HepG2 (cell line): ENCODE results near the gene JUND. TPM values are rescaled to one million over a fixed set of nuclear protein-coding genes. Genes with fewer than 3 reads are reported as not detected.

Experiments
- KDM2A ChIP-seq: sonication (generic); formaldehyde crosslinking; IDR thresholded peaks from 2 replicates; pipeline ENCODE4 v1.4.0; 2020; ENCODE audit warnings: low read depth, missing genetic modification reagents, borderline replicate concordance
- NFIC ChIP-seq: IDR thresholded peaks from 2 replicates; pipeline ENCODE4 v1.6.1; 2012; ENCODE audit warnings: mild to moderate bottlenecking, low read length, inconsistent platforms
- PRDM4 ChIP-seq: sonication (generic); formaldehyde crosslinking; IDR thresholded peaks from 2 replicates; pipeline ENCODE4 v1.9.0; 2021; ENCODE audit warnings: missing genetic modification reagents, borderline replicate concordance
- REL ChIP-seq: sonication (generic); formaldehyde crosslinking; conservative IDR thresholded peaks from 2 replicates; pipeline ENCODE4 v1.8.0; 2022; ENCODE audit warnings: mild to moderate bottlenecking, missing genetic modification reagents, moderate library complexity
- RFX1 ChIP-seq: fragments of 450-650 bp; IDR thresholded peaks from 2 replicates; pipeline ENCODE4 v1.6.1; 2017
- RNF219 ChIP-seq: sonication (generic); formaldehyde crosslinking; IDR thresholded peaks from 2 replicates; pipeline ENCODE4 v1.5.0; 2020; ENCODE audit warnings: mild to moderate bottlenecking, missing genetic modification reagents
- SOX5 ChIP-seq: IDR thresholded peaks from 2 replicates; pipeline ENCODE4 v1.6.1; 2016; ENCODE audit warnings: borderline replicate concordance
- SUZ12 ChIP-seq: fragments of 150-350 bp; IDR thresholded peaks from 2 replicates; pipeline ENCODE4 v1.6.1; 2014; ENCODE audit warnings: low read depth, low read length
- TEAD2 ChIP-seq: sonication (generic); formaldehyde crosslinking; IDR thresholded peaks from 2 replicates; pipeline ENCODE4 v1.9.0; 2021; ENCODE audit warnings: missing genetic modification reagents
- ZBTB7A ChIP-seq: sonication (generic); formaldehyde crosslinking; IDR thresholded peaks from 2 replicates; pipeline ENCODE4 v1.8.0; 2022; ENCODE audit warnings: mild to moderate bottlenecking, missing genetic modification reagents
- ZFP82 ChIP-seq: sonication (generic); formaldehyde crosslinking; IDR thresholded peaks from 2 replicates; pipeline ENCODE4 v1.5.1; 2020; ENCODE audit warnings: mild to moderate bottlenecking, missing genetic modification reagents, borderline replicate concordance
- ZNF275 ChIP-seq: sonication (generic); formaldehyde crosslinking; IDR thresholded peaks from 2 replicates; pipeline ENCODE4 v1.8.0; 2022; ENCODE audit warnings: missing genetic modification reagents, mild to moderate bottlenecking, inconsistent platforms, borderline replicate concordance
- ZNF451 ChIP-seq: sonication (generic); formaldehyde crosslinking; IDR thresholded peaks from 2 replicates; pipeline ENCODE4 v1.5.0; 2020; ENCODE audit warnings: mild to moderate bottlenecking, missing genetic modification reagents
- ZNF512 ChIP-seq: sonication (generic); formaldehyde crosslinking; IDR thresholded peaks from 2 replicates; pipeline ENCODE4 v1.4.0; 2020; ENCODE audit warnings: mild to moderate bottlenecking, missing genetic modification reagents
- ZNF543 ChIP-seq: sonication (generic); formaldehyde crosslinking; IDR thresholded peaks from 2 replicates; pipeline ENCODE4 v1.4.0; 2020; ENCODE audit warnings: mild to moderate bottlenecking, missing genetic modification reagents
- ZNF597 ChIP-seq: sonication (generic); formaldehyde crosslinking; IDR thresholded peaks from 2 replicates; pipeline ENCODE4 v1.5.0; 2020; ENCODE audit warnings: missing genetic modification reagents
- ZNF607 ChIP-seq: sonication (generic); formaldehyde crosslinking; IDR thresholded peaks from 2 replicates; pipeline ENCODE4 v1.5.1; 2020; ENCODE audit warnings: missing genetic modification reagents, mild to moderate bottlenecking, borderline replicate concordance
- ZNF720 ChIP-seq: sonication (generic); formaldehyde crosslinking; IDR thresholded peaks from 2 replicates; pipeline ENCODE4 v1.4.0; 2020; ENCODE audit warnings: missing genetic modification reagents
- polyA plus RNA-seq, 8 experiments: library from polyadenylated mRNA; depleted of rRNA in 3 of 8; stranded (reverse) in 7 of 8; unstranded in 1 of 8; fragments of >200 nt; fragmentation: Illumina TruSeq in 4 of 8; extraction: Trizol in 4 of 8; gene quantifications; 2 replicates each; pipeline versions ENCODE4 v1.2.1 to v1.2.3, GENCODE V29; 2011 to 2016; ENCODE audit warnings: low read depth in 4 of 8, missing spikeins in 1 of 8, mixed read lengths in 1 of 8; ENCODE audit not compliant: insufficient read depth in 1 of 8
- total RNA-seq, 5 experiments: library from RNA; depleted of rRNA; stranded (reverse); fragments of >200 nt; fragmentation: Illumina TruSeq; extraction: Trizol; gene quantifications; 2 replicates each; pipeline ENCODE4 v1.2.3, GENCODE V29; 2016; ENCODE audit warnings: low read depth in 1 of 5

JUND gene
- total and polyA plus RNA-seq, 2 of the 13 experiments (the other 11 are each of a cell fraction or from before 2014, with no cell fraction given): 41.2 to 59.8 TPM

- no peak for TF ChIP-seq PRDM4 (CRISPR knock-in tag)
- TF ChIP-seq SUZ12: no peak
- peak; percentile 89; the same call in 1 of the 2 replicates for TF ChIP-seq ZNF607 (CRISPR knock-in tag)
- TF ChIP-seq ZNF275: peak; percentile 94
- peak; percentile 84; the same call in 1 of the 2 replicates for TF ChIP-seq ZNF451 (CRISPR knock-in tag)
- TF ChIP-seq RFX1: no peak
- TF ChIP-seq KDM2A (CRISPR knock-in tag): peak; percentile 83; the same call in 1 of the 2 replicates
- TF ChIP-seq ZNF720 (CRISPR knock-in tag): 0 out of 2 replicates have a peak, but pooled peaks have one; percentile 79
- TF ChIP-seq REL: peak; percentile 82; the same call in 1 of the 2 replicates
- TF ChIP-seq TEAD2 (CRISPR knock-in tag): peak; percentile 93
- no peak for TF ChIP-seq NFIC
- TF ChIP-seq ZNF543 (CRISPR knock-in tag): peak; percentile 70; the same call in 1 of the 2 replicates
- TF ChIP-seq SOX5 (CRISPR knock-in tag): peak; percentile 32; the same call in 1 of the 2 replicates
- peak; percentile 92 for TF ChIP-seq ZFP82 (CRISPR knock-in tag)
- TF ChIP-seq ZNF512 (CRISPR knock-in tag): no peak
- no peak; the same call in 1 of the 2 replicates for TF ChIP-seq ZBTB7A (CRISPR knock-in tag)
- 0 out of 2 replicates have a peak, but pooled peaks have one; percentile 56 for TF ChIP-seq RNF219 (CRISPR knock-in tag)
- no peak for TF ChIP-seq ZNF597 (CRISPR knock-in tag)
Measured at GRCh38 chr19:18233224-18233825, 48.1 kb downstream of the JUND start (continued).
